DND-41 (cell line): Measurements from ENCODE around the gene S100PBP.

Source experiments
- ATAC-seq: fragments of 200-7000 bp; cut with Tn5 transposase; 3 replicates; pipeline ENCODE4 v1.9.1; 2021; ENCODE audit warnings: low read depth; ENCODE audit not compliant: insufficient read depth
- DNase-seq: peaks from one replicate; pipeline ENCODE4 v3.0.0-alpha.2; 2020
- H2AFZ ChIP-seq: 2 replicates; pipeline ENCODE4 v1.6.0; 2012; ENCODE audit warnings: low read depth, low read length
- H3K27ac ChIP-seq: 2 replicates; pipeline ENCODE4 v1.5.1; 2012; ENCODE audit warnings: low read length, inconsistent platforms
- H3K27me3 ChIP-seq: fragments of 200-600 bp; sonication (generic); 2 replicates; pipeline ENCODE4 v1.6.0; 2012; ENCODE audit warnings: low read length, mild to moderate bottlenecking, inconsistent platforms; ENCODE audit not compliant: insufficient read depth, poor library complexity
- H3K36me3 ChIP-seq: 2 replicates; pipeline ENCODE4 v1.5.1; 2012; ENCODE audit warnings: low read length, inconsistent platforms; ENCODE audit not compliant: insufficient read depth
- H3K4me1 ChIP-seq: 2 replicates; pipeline ENCODE4 v1.5.1; 2012; ENCODE audit warnings: mild to moderate bottlenecking, low read length; ENCODE audit not compliant: insufficient read depth
- H3K4me2 ChIP-seq: 2 replicates; pipeline ENCODE4 v1.6.0; 2012; ENCODE audit warnings: mild to moderate bottlenecking, moderate library complexity, low read length, inconsistent platforms; ENCODE audit not compliant: insufficient read depth
- H3K4me3 ChIP-seq, 2 experiments: fragments of 200-600 bp in 1 of 2; shearing (Covaris generic) in 1 of 2; 2 replicates each; pipeline ENCODE4 v1.5.1; 2012 to 2016; ENCODE audit warnings: inconsistent platforms in 2 of 2, low read length in 2 of 2, mild to moderate bottlenecking in 2 of 2, low read depth in 1 of 2, moderate library complexity in 1 of 2
- H3K79me2 ChIP-seq: 2 replicates; pipeline ENCODE4 v1.6.0; 2012; ENCODE audit warnings: low read length, inconsistent platforms; ENCODE audit not compliant: insufficient read depth
- H3K9ac ChIP-seq: 2 replicates; pipeline ENCODE4 v1.6.0; 2012; ENCODE audit warnings: low read depth, mild to moderate bottlenecking, inconsistent platforms, low read length, moderate library complexity
- H3K9me3 ChIP-seq: 2 replicates; pipeline ENCODE4 v1.5.1; 2012; ENCODE audit warnings: low read length, moderate library complexity, mild to moderate bottlenecking, inconsistent platforms; ENCODE audit not compliant: insufficient read depth, severe bottlenecking
- H4K20me1 ChIP-seq: 2 replicates; pipeline ENCODE4 v1.6.0; 2012; ENCODE audit warnings: low read length; ENCODE audit not compliant: insufficient read depth
- CTCF ChIP-seq: IDR thresholded peaks from 2 replicates; pipeline ENCODE4 v1.5.1; 2012; ENCODE audit warnings: borderline replicate concordance, low read length, moderate library complexity, mild to moderate bottlenecking; ENCODE audit not compliant: poor library complexity, severe bottlenecking; ENCODE audit errors: extremely low read depth
- EZH2 ChIP-seq: IDR thresholded peaks from 3 replicates; pipeline ENCODE4 v1.6.1; 2012; ENCODE audit warnings: borderline replicate concordance, low read depth, mild to moderate bottlenecking, moderate library complexity, low read length, inconsistent platforms; ENCODE audit not compliant: severe bottlenecking

S100PBP gene

DNA sequence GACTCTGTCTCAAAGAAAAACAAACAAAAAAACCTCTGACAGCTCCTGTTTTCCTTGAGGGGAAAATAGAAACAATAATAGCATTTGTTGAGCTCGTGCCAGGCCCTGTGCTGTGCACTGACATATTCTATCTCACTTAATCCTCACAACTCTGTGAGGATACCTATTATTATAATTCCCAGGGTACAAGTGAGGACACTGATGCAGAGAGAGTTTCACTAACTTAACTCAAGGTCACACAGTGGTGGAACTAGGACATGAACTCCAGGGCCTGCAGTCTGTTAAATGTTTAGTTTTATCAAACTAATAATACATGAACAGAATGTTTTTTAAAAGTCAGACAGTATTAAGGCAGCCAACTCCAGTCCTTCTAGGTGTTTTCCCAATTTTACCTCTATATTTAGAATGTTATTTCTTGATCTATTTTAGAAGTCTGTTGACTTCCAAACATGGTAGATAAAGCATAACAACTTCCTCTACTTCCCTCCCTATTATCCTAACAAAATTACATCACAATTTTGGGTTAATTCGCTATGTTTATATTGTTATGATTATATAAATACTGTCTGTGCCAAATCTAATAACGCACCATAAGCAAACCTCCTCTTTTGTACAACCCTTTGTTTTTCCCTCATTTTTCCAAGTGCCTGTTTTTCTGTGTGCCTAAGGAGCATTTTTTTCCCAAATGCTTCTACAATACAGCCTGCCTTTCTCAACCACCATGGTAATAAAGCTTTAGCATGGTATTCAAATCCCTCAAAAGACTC lies 48.4 kb downstream of the S100PBP start:
- no peak overlapping the region for H3K4me3 ChIP-seq
- no peaks in the 10 kb centered on the region for H3K9me3 ChIP-seq
- peaks cover 37% of the 10 kb centered on the region for H3K36me3 ChIP-seq
- no peaks in the 10 kb centered on the region for H3K79me2 ChIP-seq
- ATAC-seq (no peak), DNase-seq (no peak)
- TF ChIP-seq CTCF (no peak), EZH2 (no peak)
- H3K27ac ChIP-seq, result no peak overlapping the region
- no peak overlapping the region for H2AFZ ChIP-seq
- H3K4me2 ChIP-seq, result no peak overlapping the region
- no peak overlapping the region for H3K9ac ChIP-seq
- H3K4me1 ChIP-seq, result no peaks in the 10 kb centered on the region
- no peaks in the 10 kb centered on the region for H3K27me3 ChIP-seq
- H4K20me1 ChIP-seq, result peaks cover 4% of the 10 kb centered on the region; the same call in 1 of the 2 replicates

GRCh38 chr1:32867151-32867550 lies 49.7 kb downstream of the S100PBP start:
- H3K4me3 ChIP-seq, result no peak overlapping the region
- peaks cover 4% of the 10 kb centered on the region for H3K4me1 ChIP-seq
- no peaks in the 10 kb centered on the region for H3K27me3 ChIP-seq
- H2AFZ ChIP-seq, result no peak overlapping the region
- peaks cover 24% of the 10 kb centered on the region for H3K36me3 ChIP-seq
- no peaks in the 10 kb centered on the region for H3K9me3 ChIP-seq
- DNase-seq (no peak), ATAC-seq (no peak)
- H3K27ac ChIP-seq, result no peak overlapping the region
- H3K79me2 ChIP-seq, result no peaks in the 10 kb centered on the region
- no peak overlapping the region for H3K9ac ChIP-seq
- TF ChIP-seq EZH2 (no peak), CTCF (no peak)
- H3K4me2 ChIP-seq, result no peak overlapping the region
- H4K20me1 ChIP-seq, result no peaks in the 10 kb centered on the region

- DNase-seq (no peak), ATAC-seq (no peak)
- H3K4me2 ChIP-seq, result no peak overlapping the region
- H3K4me1 ChIP-seq, result peaks cover 8% of the 10 kb centered on the region
- H3K27me3 ChIP-seq, result no peaks in the 10 kb centered on the region
- no peak for TF ChIP-seq EZH2
- no peak for TF ChIP-seq CTCF
- H3K27ac ChIP-seq, result no peak overlapping the region
- H3K9me3 ChIP-seq, result no peaks in the 10 kb centered on the region
- no peaks in the 10 kb centered on the region for H4K20me1 ChIP-seq
- no peak overlapping the region for H3K9ac ChIP-seq
- H2AFZ ChIP-seq, result no peak overlapping the region
- H3K79me2 ChIP-seq, result no peaks in the 10 kb centered on the region
- H3K36me3 ChIP-seq, result peaks cover 19% of the 10 kb centered on the region
- no peak overlapping the region for H3K4me3 ChIP-seq
Measured at GRCh38 chr1:32867671-32868070, 50.2 kb downstream of the S100PBP start.
